Fibroblast of skin of right quadriceps (primary cell): ENCODE data around the gene LMNB1.
"Not testable (repeated sequence)": the region's sequence is repeated elsewhere in the genome, so short reads cannot be mapped to it uniquely, and the experiment has no call there.

ENCODE experiments used
- DNase-seq: peaks from one replicate; pipeline ENCODE4 v3.0.0-alpha.2; 2013

LMNB1 gene

DNA sequence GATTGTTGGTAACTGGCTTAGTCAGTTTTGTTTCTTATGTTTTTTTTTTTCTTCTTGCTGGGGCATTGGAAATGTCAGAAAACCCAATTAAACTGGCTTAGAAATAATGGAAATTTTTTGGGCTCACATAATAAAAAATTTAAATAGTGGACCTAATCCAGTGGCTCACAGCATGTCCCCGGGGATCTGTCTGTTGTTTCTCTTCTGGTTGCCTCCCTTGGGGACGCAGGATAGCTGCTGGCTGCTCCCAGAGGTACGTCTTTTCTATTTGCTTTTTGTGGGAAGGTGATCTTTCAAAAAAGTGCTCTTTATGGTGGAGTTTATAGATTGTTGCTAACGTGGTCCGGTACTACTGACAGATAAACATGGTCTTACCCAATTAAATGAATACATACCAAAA is 52.2 kb downstream of the LMNB1 start:
- DNase-seq, result no peak

DNA sequence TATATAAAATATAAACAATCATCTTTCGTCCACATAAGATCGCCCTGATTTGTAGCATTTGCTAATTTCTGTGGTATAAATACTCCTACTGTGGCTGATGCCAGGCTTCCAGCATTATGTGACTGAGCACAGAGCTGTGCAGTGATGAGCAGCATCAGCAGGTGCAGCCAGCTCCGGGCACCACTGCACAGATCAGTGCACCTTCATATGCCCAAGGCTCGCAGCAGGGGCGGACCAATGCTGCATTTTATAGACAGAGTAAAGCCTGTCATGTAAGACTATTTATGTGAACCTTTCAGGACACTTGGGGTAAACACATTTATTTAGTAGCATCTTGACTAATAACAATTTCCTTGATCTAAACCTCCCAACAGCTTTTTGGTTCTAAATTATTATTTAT is 53.1 kb downstream of the LMNB1 start:
- no peak for DNase-seq

DNA sequence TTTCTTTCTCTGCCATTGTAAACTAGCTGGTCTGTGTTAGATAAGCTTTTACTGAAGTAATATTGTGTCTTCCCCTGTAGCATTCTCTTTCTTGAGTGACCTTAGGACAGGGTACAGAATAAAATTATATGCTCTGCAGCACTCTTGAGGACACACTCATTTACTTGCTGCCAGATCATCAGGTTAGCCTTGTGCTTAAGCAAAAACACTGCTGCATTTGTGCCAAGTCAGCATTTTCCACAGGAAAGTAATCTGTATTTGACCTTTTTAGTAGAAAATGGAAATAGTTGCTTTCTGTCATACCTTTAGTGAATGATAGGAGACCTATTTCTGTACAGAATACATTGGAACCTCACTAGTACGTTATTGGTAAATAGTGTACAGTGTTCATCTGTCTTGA is 54.2 kb downstream of the LMNB1 start:
- DNase-seq, result no peak

- no peak for DNase-seq
Observed at GRCh38 chr5:126836778-126837177, 59.8 kb downstream of the LMNB1 start.

DNA sequence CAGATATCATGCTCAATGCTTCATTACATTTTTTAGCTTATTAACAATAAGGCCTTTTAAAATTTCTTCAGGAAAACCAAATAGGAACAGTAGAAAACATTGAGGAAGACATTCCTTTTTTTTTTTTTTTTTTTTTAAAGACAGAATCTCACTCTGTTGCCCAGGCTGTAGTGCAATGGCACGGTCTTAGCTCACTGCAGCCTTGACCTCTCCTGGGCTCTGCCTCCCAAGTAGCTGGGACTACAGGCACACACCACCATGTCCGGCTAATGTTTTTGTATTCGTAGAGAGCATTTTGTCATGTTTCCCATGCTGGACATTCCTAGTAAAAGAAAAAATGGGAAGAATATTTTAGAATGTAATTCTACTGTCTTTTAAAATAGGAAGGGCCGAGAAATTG is 60.3 kb downstream of the LMNB1 start:
- no peak for DNase-seq

- no peak for DNase-seq
Observed at GRCh38 chr5:126837906-126838539, 61.1 kb downstream of the LMNB1 start.

- not testable (repeated sequence) for DNase-seq
Observed at GRCh38 chr5:126839407-126839806, 62.5 kb downstream of the LMNB1 start.

GRCh38 chr5:126843375-126843774 is 66.4 kb downstream of the LMNB1 start:
- DNase-seq, result not testable (repeated sequence)

DNA sequence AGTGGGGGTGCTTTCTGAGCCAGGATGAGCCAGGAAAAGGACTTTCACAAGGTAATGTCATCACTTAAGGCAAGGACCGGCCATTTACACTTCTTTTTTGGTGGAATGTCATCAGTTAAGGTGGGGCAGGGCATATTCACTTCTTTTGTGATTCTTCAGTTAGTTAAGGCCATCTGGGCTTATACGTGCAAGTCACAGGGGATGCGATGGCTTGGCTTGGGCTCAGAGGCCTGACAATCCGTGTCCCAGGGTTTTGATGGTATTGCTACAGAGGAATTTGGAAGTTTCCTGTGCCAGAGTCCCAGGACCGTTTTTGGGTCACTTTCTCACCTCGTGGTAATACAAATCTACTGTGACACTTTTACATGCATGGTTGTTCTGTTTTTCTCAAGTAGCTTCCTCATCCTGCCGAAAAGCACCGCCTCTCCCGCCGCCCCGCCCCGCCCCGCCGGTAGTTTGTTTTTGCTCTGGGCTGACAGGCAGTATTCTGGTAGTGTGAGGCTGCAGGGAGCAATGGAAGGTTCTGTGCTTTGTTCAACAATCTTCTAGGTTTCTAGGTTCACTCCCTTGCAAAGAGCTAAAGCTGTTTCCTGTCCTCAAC is 68.6 kb downstream of the LMNB1 start:
- DNase-seq, result not testable (repeated sequence)

- DNase-seq, result peak; percentile 21
Observed at GRCh38 chr5:126846344-126846743, 69.4 kb downstream of the LMNB1 start.

DNA sequence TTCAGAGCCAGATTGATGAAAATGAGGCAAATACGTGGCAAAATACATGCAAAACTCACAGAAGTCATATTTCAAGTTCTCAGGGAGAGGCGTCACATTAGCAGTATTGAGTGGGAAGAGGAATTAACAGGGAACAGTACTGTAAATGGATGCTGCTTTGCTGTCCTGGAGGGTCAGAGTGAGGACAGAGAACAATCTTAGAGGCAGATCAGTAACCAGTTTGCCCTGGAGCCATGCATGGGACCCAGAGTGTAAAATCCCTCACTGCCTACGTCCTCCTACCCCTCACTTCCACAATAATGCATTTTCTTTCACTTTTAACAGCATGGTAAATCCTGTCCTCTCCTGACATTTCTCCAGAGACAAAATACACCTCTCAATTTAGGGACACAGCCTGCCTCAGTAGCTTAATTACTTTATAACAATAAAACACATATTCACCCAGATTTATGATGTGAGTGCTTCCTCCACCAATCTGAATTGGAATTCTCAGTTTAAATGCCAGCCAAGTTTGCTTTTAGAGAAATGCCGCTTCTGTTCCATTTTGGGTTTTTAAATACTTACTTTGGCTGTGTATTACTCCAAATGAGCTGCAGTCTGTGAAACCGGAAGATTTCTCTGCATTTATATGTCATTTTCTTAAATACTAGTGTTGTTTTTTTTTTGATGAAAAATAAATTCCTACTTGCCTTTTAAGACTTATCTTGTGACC is 70.0 kb downstream of the LMNB1 start:
- no peak for DNase-seq

- DNase-seq, result no peak
Observed at GRCh38 chr5:126847456-126847820, 70.5 kb downstream of the LMNB1 start.

- no peak for DNase-seq
Observed at GRCh38 chr5:126847826-126848251, 70.9 kb downstream of the LMNB1 start.

DNA sequence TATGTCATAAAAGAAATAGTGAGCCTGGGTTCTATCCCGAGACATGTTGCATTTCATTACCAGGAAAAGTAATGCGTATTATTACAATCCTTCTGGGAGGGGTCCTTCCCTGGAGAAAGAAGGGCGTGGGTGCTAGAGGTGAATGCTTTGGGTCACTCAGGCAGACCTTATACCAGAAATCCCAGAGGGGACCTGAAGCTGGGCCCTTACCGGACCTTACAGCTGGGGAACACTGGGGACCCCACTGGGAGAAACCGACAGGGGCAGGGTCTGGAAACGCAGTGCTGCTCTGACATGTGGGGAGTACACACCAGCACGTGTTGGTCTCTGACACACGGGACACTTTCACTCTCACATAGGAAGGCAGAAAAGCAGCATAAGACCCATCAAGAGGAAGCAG is 71.3 kb downstream of the LMNB1 start:
- no peak for DNase-seq

DNA sequence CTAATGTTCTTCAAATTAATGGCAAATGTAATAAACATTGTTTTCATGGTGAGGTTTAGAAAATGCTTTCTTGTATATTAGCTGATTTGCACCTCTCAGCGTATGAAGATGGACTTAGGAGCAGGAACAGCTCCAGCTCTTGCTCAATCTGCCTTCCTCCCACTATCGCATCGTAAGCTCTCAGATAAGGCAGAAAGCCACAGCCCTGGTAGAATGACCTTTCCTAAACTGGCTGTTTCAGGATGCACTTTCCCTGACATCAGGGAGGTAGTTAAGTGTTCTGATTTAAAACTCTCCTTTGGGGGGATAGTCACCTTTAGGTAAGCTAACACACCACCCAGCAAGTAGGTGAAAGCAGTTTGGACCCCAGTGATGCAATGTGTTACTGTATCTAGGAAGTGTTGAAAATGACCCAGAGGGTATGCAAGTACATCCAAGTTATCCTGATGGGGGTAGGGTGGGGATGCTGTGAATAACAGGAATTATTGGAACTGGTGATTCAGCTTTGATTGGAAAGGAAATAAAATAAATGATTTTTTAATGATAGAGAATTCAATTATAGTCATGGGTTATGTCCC is 72.3 kb downstream of the LMNB1 start:
- DNase-seq, result no peak

GRCh38 chr5:126851501-126852011 is 74.6 kb downstream of the LMNB1 start:
- DNase-seq, result no peak

DNA sequence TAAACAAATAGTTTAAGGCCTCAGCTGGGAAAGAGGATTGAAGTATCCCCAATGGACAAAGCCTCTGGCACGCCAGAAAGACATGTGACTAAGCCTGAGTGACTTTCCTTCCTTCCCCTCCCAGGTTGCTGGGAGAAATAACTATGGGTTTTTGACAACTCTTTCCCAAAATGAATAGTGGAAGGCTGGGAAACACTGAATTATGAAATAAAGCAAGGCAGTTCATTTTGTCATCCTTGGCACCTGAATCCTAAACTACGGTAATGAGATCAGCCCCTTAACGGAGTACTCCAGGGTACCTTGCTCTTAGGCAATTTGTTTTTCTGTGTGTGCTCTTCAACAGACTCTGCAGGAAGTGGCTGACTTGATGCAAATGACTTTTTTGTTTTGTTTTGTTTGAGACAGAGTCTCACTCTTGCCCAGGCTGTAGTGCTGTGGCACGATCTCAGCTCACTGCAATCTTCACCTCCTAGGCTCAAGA is 75.2 kb downstream of the LMNB1 start:
- DNase-seq, result peak; percentile 20

DNA sequence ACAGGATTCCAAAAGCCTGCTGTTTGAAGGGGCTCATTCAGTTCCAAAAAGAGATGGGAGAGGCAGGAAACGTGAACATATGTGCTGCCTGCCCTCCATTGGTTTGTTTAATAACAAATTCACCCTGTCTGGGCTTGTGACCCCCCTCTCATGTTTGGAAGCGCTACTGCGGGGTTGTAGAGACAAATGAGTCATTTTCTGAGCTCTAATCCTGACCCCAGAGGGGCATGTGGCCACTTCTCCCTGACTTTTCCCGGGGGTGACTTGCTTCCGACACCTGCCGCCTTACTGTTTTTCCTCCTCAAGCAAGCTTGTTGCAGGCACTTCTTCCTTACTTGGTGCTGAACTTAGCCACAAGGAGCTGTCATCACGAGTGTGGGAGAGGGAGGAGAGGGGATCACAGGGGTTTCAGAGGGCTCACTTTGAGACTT is 75.9 kb downstream of the LMNB1 start:
- no peak for DNase-seq

DNA sequence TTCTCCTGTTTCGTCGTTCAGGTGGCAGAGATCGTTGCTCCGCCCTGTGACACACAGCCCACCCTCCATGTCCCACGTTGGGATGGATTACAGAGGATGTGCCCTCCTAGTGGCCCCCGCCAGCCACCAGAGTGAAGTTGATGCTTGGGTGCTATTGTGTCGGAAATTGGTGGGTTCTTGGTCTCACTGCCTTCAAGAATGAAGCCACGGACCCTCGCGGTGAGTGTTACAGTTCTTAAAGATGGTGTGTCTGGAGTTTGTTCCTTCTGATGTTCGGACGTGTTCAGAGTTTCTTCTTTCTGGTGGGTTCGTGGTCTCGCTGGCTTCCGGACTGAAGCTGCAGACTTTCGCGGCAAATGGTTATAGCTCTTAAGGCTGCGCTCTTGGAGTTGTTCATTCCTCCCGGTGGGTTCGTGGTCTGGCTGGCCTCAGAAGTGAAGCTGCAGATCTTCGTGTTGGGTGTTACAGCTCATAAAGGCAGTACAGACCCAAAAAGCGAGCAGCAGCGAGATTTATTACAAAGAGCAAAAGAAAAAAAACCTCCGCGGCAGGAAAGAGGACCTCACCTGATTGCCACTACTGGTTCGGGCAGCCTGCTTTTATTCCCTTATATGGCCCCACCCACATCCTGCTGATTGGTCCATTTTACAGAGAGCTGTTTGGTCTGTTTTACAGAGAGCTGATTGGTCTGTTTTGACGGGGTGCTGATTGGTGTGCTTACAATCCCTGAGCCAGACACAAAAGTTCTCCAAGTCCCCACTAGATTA is 76.8 kb downstream of the LMNB1 start:
- not testable (repeated sequence) for DNase-seq

GRCh38 chr5:126854526-126855110 is 77.7 kb downstream of the LMNB1 start:
- no peak for DNase-seq

DNA sequence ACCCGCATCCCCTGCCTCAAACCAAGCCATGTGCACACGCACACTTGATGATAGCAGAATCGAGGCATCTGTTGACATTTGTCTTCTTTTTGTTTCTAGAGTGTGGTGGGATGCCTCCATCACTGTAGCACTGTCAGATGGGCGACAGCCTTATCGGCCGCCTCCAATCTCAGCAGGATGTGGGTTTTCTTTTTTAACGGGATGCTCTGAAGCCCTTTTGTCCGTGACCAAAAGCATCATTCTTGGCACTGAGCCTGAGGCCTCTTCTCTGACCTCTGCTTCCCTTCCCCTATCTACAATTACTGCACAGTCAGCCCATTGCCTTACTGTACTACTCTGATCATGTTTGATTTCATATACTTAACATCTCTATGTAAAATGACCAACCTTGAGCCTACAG is 78.3 kb downstream of the LMNB1 start:
- DNase-seq, result no peak
